GM13976 (cell line): ENCODE data around the gene COA1.

Experiments used
- DNase-seq: peaks from one replicate; pipeline ENCODE4 v3.0.0; 2012; ENCODE audit warnings: low spot score
- CTCF ChIP-seq: IDR thresholded peaks from 2 replicates; pipeline ENCODE4 v1.5.1; 2012; ENCODE audit warnings: borderline replicate concordance, mild to moderate bottlenecking; ENCODE audit not compliant: insufficient read depth; ENCODE audit errors: extremely low read depth, missing control alignments, control extremely low read depth
- in situ Hi-C: fragments of 300-500 bp; cut with MboI; formaldehyde crosslinking; loops from one replicate; pipeline ENCODE4 v1.12.0; 2022; ENCODE audit warnings: low sequenced_read_pairs, mixed read lengths, inconsistent platforms; ENCODE audit not compliant: unreplicated experiment

Gene COA1

GRCh38 chr7:43698460-43699255 is 30.7 kb downstream of the COA1 start:
- no peak for DNase-seq
- in situ Hi-C loops: loop anchor here (10.0 kb wide), 1 partner anchor 114 kb away; the partner anchor contains the start of gene STK17A
- no peak for TF ChIP-seq CTCF

- DNase-seq: no peak
- no peak for TF ChIP-seq CTCF
- in situ Hi-C loops: loop anchor here (10.0 kb wide), 1 partner anchor 113 kb away; the partner anchor contains the start of gene STK17A
These were observed 31.6 kb downstream of the COA1 start for GRCh38 chr7:43697690-43698089.

- no peak for TF ChIP-seq CTCF
- in situ Hi-C loops: loop anchor here (10.0 kb wide), 1 partner anchor 111 kb away; the partner anchor contains the start of gene STK17A
- DNase-seq: no peak
These were observed 34.0 kb downstream of the COA1 start for GRCh38 chr7:43695365-43695764.

GRCh38 chr7:43694399-43694748 is 34.9 kb downstream of the COA1 start:
- in situ Hi-C loops: loop anchor here (10.0 kb wide), 1 partner anchor 110 kb away; the partner anchor contains the start of gene STK17A
- no peak for TF ChIP-seq CTCF
- DNase-seq: no peak

- no peak for DNase-seq
- in situ Hi-C loops: loop anchor here (10.0 kb wide), 1 partner anchor 109 kb away; the partner anchor contains the start of gene STK17A
- no peak for TF ChIP-seq CTCF
These were observed 35.5 kb downstream of the COA1 start for GRCh38 chr7:43693687-43694398.

- in situ Hi-C loops: loop anchor here (10.0 kb wide), 1 partner anchor 108 kb away; the partner anchor contains the start of gene STK17A
- DNase-seq: no peak
- TF ChIP-seq CTCF: no peak
These were observed 36.5 kb downstream of the COA1 start for GRCh38 chr7:43692582-43693373.
